Activated T-cell treated with anti-CD3 and anti-CD28 coated beads, Interleukin-2, amount 50 U/mL, for 4 hours (primary cell): ENCODE data around the gene SUGP2. TPM values are rescaled to one million over a fixed set of nuclear protein-coding genes. Genes with fewer than 3 reads are reported as not detected.
"Not testable (repeated sequence)": the region's sequence is repeated elsewhere in the genome, so short reads cannot be mapped to it uniquely, and the experiment has no call there.

Source experiments
- ATAC-seq, 2 donors: fragments of 200-7000 bp; cut with Tn5 transposase; one replicate each; pipeline ENCODE4 v1.10.0; 2021
- DNase-seq: peaks from one replicate; pipeline ENCODE4 v3.0.0-alpha.2; 2020
- H3K27me3 Mint-ChIP-seq: one replicate; pipeline ENCODE4 v1.8.0; 2021; ENCODE audit warnings: low read depth, mixed read lengths
- H3K36me3 Mint-ChIP-seq: one replicate; pipeline ENCODE4 v1.8.0; 2022; ENCODE audit warnings: mixed read lengths; ENCODE audit not compliant: insufficient read depth
- H3K4me1 Mint-ChIP-seq: one replicate; pipeline ENCODE4 v1.8.0; 2021; ENCODE audit warnings: low read depth, mixed read lengths
- H3K4me3 Mint-ChIP-seq: one replicate; pipeline ENCODE4 v1.8.0; 2021; ENCODE audit warnings: mild to moderate bottlenecking, moderate library complexity, mixed read lengths
- H3K9me3 Mint-ChIP-seq: one replicate; pipeline ENCODE4 v1.8.0; 2021; ENCODE audit warnings: mixed read lengths
- total RNA-seq, 3 donors: library from RNA; stranded (reverse); gene quantifications; one replicate each; pipeline ENCODE4 v1.2.1, GENCODE V29; 2021

SUGP2 gene
- total RNA-seq, 3 donors from 2014 or later, result 66.8 to 76.6 (median 71.8) TPM

DNA sequence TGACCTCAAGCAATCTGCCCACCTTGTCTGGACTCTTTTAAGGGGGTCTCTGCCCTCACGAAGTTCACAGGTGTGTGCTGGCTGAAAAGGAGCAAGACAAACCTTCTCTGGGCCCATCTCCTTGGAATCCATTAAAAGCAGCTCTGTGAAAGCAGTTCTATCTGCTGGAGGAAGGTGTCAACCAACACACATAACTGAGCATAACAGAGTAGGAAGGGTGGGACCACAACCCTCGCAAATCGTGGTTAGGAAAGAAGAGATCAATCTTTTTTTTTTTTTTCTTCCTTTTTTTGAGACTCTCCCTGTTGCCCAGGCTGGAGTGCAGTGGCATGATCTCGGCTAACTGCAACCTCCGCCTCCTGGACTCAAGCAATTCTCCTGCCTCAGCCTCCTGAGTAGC is 1.4 kb downstream of the SUGP2 start:
- H3K27me3 Mint-ChIP-seq, result no peaks in the 10 kb centered on the region
- DNase-seq (no peak), ATAC-seq (no peak)
- peaks cover 30% of the 10 kb centered on the region for H3K4me1 Mint-ChIP-seq
- H3K36me3 Mint-ChIP-seq, result peaks cover 24% of the 10 kb centered on the region
- no peaks in the 10 kb centered on the region for H3K9me3 Mint-ChIP-seq
- H3K4me3 Mint-ChIP-seq, result peak overlapping the region; percentile 85

DNA sequence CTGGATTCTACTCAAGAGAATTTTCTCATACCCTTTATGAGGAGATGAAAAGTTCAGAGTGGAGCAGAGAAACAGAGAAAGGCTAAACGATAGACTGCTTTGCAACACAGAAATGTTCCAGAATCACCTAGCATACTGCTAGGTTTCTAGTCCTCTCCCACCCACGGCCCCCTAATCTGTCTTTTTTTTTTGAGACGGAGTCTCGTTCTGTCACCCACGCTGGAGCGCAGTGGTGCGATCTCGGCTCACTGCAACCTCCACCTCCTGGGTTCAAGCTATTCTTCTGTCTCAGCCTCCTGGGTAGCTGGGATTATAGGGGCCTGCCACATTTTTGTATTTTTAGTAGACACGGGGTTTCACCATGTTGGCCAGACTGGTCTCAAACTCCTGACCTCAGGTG is 4.8 kb downstream of the SUGP2 start:
- DNase-seq (no peak), ATAC-seq (no peak)
- peaks cover 41% of the 10 kb centered on the region for H3K36me3 Mint-ChIP-seq
- H3K9me3 Mint-ChIP-seq, result no peaks in the 10 kb centered on the region
- peaks cover 18% of the 10 kb centered on the region for H3K4me1 Mint-ChIP-seq
- H3K4me3 Mint-ChIP-seq, result no peak overlapping the region
- no peaks in the 10 kb centered on the region for H3K27me3 Mint-ChIP-seq

DNA sequence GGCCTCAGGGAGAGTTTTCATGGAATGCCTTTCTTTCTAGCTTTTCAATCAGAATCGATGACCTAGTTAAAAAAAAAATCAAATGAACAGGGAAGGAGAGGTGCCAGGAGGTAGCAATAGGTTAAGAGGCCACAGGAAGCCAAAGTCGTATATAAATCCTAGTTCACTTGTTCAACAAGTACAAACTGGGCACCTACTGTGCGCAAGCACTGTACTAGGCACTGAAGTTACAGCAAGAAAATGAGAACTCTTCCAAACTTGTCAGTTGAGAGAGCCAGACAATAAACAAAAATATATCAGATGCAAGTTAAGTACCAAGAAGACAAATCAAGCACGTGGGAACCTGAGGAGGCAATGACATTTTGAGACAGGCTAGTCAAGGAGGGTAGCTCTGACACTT is 6.1 kb downstream of the SUGP2 start:
- H3K36me3 Mint-ChIP-seq, result peaks cover 42% of the 10 kb centered on the region
- peak overlapping the region; percentile 12 for H3K4me3 Mint-ChIP-seq
- no peak for ATAC-seq

GRCh38 chr19:19026299-19026971 is 6.9 kb downstream of the SUGP2 start:
- DNase-seq (no peak), ATAC-seq (no peak)
- peaks cover 43% of the 10 kb centered on the region for H3K36me3 Mint-ChIP-seq
- H3K4me1 Mint-ChIP-seq, result peaks cover 21% of the 10 kb centered on the region
- H3K4me3 Mint-ChIP-seq, result no peak overlapping the region
- no peaks in the 10 kb centered on the region for H3K9me3 Mint-ChIP-seq
- H3K27me3 Mint-ChIP-seq, result no peaks in the 10 kb centered on the region

More for the DNA sequence above, 6.1 kb downstream of the SUGP2 start:
- H3K27me3 Mint-ChIP-seq, result no peaks in the 10 kb centered on the region
- DNase-seq, result no peak
- no peaks in the 10 kb centered on the region for H3K9me3 Mint-ChIP-seq
- H3K4me1 Mint-ChIP-seq, result peaks cover 25% of the 10 kb centered on the region

DNA sequence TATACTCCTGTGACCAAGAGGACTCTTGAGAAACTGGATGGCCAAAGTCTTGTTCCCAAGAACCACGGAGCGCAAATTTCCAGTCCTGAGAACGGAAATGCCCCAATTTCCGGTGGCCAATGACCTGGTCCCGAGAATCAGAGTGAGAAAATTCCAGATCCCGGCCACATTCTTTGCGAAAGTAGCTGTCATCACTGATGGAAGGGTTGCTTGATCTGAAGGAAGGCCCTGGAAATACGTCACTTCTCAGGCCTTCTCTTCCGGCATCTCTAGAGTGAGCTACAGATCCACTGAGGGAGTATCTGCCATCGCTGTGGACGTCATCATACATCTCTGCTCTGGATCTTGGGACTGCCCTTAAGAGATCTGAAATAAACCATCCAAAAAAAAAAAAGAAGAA is 7.5 kb downstream of the SUGP2 start:
- ATAC-seq, result no peak
- H3K4me3 Mint-ChIP-seq, result no peak overlapping the region
- peaks cover 25% of the 10 kb centered on the region for H3K4me1 Mint-ChIP-seq
- DNase-seq, result no peak
- H3K9me3 Mint-ChIP-seq, result no peaks in the 10 kb centered on the region
- peaks cover 45% of the 10 kb centered on the region for H3K36me3 Mint-ChIP-seq
- H3K27me3 Mint-ChIP-seq, result no peaks in the 10 kb centered on the region

DNA sequence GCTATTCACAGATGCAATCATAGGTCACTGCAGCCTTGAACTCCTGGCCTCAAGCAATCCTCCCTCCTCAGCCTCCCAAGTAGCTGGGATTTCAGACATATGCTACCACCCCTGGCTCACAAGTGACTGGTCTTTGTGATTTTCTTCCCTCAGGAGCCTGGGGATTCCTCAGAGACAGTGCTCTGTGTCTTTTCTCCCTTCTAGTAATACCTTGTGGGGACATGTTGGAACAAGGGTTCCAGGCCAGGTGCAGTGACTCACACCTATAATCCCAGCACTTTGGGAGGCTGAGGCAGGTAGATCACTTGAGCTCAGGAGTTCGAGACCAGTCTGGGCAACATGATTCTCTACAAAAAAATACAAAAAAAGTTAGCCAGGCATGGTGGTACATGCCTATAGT is 9.9 kb downstream of the SUGP2 start:
- H3K4me1 Mint-ChIP-seq, result peaks cover 25% of the 10 kb centered on the region
- not testable (repeated sequence) for H3K9me3 Mint-ChIP-seq, DNase-seq, H3K27me3 Mint-ChIP-seq, H3K4me3 Mint-ChIP-seq, ATAC-seq
- peaks cover 40% of the 10 kb centered on the region for H3K36me3 Mint-ChIP-seq

DNA sequence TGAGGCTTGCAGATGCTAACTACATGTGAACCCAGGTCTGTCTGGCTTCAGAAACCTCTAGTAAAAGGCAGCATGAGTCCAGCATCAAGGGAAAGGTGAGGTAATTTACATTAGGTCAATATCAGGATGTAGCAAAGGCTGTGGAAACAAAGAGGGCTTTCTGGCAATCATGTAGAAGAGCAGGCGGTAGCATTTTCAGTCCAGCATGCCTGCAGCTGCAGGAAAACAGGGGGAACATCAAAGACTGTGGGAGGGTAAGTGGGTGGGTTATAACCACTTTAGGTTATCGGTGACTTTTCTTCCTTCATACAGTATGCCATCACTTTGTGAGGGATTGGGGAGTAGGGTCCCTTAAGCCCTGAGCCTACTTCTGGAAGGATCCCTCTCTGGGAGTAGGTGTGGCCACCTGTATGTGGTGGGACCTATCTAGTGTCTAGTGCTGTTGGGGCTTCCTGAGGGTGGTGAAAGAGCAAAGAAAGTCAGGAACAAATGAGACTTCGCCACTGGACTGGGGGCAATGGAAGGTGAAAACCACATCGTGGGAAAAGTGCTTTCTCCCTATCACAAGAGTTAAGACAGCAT is 10.8 kb downstream of the SUGP2 start:
- peaks cover 21% of the 10 kb centered on the region for H3K4me1 Mint-ChIP-seq
- ATAC-seq (no peak), DNase-seq (no peak)
- H3K4me3 Mint-ChIP-seq, result no peak overlapping the region
- H3K9me3 Mint-ChIP-seq, result no peaks in the 10 kb centered on the region
- H3K27me3 Mint-ChIP-seq, result no peaks in the 10 kb centered on the region
- peaks cover 33% of the 10 kb centered on the region for H3K36me3 Mint-ChIP-seq

GRCh38 chr19:19021115-19021514 is 12.2 kb downstream of the SUGP2 start:
- DNase-seq (no peak), ATAC-seq (no peak)
- Mint-ChIP-seq H3K4me1 (peaks cover 18% of the 10 kb centered on the region), H3K36me3 (peaks cover 34% of the 10 kb centered on the region), H3K27me3 (no peaks in the 10 kb centered on the region), H3K4me3 (no peak overlapping the region), H3K9me3 (no peaks in the 10 kb centered on the region)

DNA sequence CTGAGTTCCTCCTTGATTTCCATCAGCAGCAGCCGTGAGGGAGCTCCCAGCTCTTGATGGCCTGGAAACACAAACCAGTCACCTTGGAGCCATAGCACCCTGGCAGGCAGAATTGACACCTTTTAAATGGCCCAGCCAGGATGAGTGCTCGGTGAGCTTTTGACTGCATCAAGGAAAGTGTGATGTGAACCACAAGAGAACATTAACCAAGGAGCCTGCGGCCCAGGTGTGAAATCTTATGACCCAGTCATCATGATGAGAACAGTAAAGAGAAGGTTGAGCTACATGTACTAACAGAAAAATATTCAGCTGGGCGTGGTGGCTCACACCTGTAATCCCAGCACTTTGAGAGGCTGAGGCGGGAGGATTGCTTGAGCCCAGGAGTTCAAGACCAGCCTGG is 22.8 kb downstream of the SUGP2 start:
- DNase-seq, result no peak
- H3K27me3 Mint-ChIP-seq, result no peaks in the 10 kb centered on the region
- H3K4me1 Mint-ChIP-seq, result peaks cover 2% of the 10 kb centered on the region
- no peak overlapping the region for H3K4me3 Mint-ChIP-seq
- peaks cover 33% of the 10 kb centered on the region for H3K36me3 Mint-ChIP-seq
- H3K9me3 Mint-ChIP-seq, result no peaks in the 10 kb centered on the region
- ATAC-seq, result no peak

- Mint-ChIP-seq H3K4me3 (no peak overlapping the region), H3K9me3 (no peaks in the 10 kb centered on the region), H3K4me1 (peaks cover 2% of the 10 kb centered on the region), H3K27me3 (no peaks in the 10 kb centered on the region), H3K36me3 (peaks cover 36% of the 10 kb centered on the region)
- DNase-seq (no peak), ATAC-seq (no peak)
Observed at GRCh38 chr19:19009951-19010350, 23.4 kb downstream of the SUGP2 start.

GRCh38 chr19:19006213-19006612 is 27.1 kb downstream of the SUGP2 start:
- no peaks in the 10 kb centered on the region for H3K27me3 Mint-ChIP-seq
- H3K36me3 Mint-ChIP-seq, result peaks cover 40% of the 10 kb centered on the region
- H3K4me3 Mint-ChIP-seq, result no peak overlapping the region
- peaks cover 7% of the 10 kb centered on the region for H3K4me1 Mint-ChIP-seq
- H3K9me3 Mint-ChIP-seq, result no peaks in the 10 kb centered on the region
- DNase-seq (no peak), ATAC-seq (no peak)

- H3K4me3 Mint-ChIP-seq, result no peak overlapping the region
- peaks cover 22% of the 10 kb centered on the region for H3K4me1 Mint-ChIP-seq
- no peaks in the 10 kb centered on the region for H3K27me3 Mint-ChIP-seq
- H3K9me3 Mint-ChIP-seq, result no peaks in the 10 kb centered on the region
- ATAC-seq (no peak), DNase-seq (no peak)
- H3K36me3 Mint-ChIP-seq, result peaks cover 34% of the 10 kb centered on the region
Observed at GRCh38 chr19:19004144-19004543, 29.2 kb downstream of the SUGP2 start.

GRCh38 chr19:18999896-19000620 is 33.3 kb downstream of the SUGP2 start:
- no peaks in the 10 kb centered on the region for H3K9me3 Mint-ChIP-seq

DNA sequence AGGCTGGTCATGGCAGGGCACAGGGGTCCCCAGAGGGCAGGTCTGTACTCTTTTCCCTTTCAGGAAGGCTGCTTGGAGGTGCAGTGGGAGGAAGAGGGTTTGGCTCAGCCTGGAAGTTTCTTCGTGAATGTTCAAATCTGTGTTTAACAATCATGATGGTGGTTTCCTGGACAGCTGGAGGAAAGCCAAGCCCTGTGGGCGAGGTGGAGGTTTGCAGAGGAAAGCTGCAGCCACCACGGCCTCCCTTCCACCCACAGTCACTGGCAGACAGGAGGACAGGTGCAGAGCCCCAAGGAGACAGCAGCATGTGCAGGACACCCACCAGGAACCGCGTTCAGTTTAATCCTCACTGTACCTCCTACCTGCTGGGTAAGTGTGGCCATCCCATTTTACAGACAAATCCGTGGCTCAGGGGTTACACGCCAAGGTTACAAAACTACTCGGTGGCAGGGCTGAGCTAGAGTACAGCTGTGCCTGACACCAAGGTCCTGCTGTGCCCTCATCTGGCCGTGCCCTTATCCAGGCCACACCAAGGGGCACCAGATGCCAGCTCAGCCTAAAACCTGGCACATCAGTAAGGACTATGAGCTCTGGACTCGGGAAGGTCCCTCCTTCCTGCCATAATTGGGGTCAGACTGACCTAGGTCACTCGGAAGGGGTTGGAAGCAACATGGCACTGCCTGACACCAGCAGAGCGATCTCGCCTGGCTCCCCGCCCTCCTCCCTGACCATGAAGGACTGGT is 34.1 kb downstream of the SUGP2 start:
- no peaks in the 10 kb centered on the region for H3K27me3 Mint-ChIP-seq
- ATAC-seq, result no peak
- H3K4me3 Mint-ChIP-seq, result no peak overlapping the region
- DNase-seq, result no peak
- H3K4me1 Mint-ChIP-seq, result peaks cover 29% of the 10 kb centered on the region
- H3K36me3 Mint-ChIP-seq, result peaks cover 32% of the 10 kb centered on the region
- H3K9me3 Mint-ChIP-seq, result no peaks in the 10 kb centered on the region

More at GRCh38 chr19:18999896-19000620, 33.3 kb downstream of the SUGP2 start:
- H3K27me3 Mint-ChIP-seq, result no peaks in the 10 kb centered on the region
- H3K36me3 Mint-ChIP-seq, result peaks cover 35% of the 10 kb centered on the region
- DNase-seq, result no peak
- no peak overlapping the region for H3K4me3 Mint-ChIP-seq
- peaks cover 29% of the 10 kb centered on the region for H3K4me1 Mint-ChIP-seq
- ATAC-seq, result no peak
